ENCODE measurements around the gene DHX57. TPM values are rescaled to one million over a fixed set of nuclear protein-coding genes. Genes with fewer than 3 reads are reported as not detected.

Gene DHX57
- total RNA-seq, 1 experiment from 2014 or later: 27.5 TPM

DNA sequence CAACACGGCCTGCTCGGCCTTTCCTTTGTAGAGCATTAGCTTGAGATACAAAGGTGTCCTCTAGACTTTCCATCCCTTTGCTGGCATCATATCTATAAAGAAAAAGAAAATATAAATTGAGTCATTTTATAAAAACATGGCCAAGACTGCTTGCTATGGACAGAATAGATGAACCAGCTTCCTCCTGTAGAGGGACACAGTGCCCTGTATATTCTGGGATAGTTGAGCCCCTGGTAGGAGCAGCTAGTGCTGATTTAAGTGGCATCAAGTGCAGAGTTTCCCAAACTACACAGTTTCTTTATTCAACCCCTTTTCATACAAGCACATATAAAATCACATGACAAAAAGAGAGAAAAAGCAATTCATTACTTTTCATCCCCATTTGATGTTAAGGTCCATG, 49.8 kb downstream of the DHX57 start:
- no peaks in the 10 kb centered on the region for H3K79me2 ChIP-seq (ENCODE audit: insufficient read depth, low read length)
- H3K9ac ChIP-seq (ENCODE audit: extremely low read depth, insufficient read length, low read length): no peak overlapping the region
- no peak for DNase-seq
- Mint-ChIP-seq H3K9me3 (no peaks in the 10 kb centered on the region), H3K36me3 (ENCODE audit: insufficient read depth in 1 of 3, low read depth in 3 of 3) (peaks cover 11 to 54% (median 39%) of the 10 kb centered on the region in 3 experiments; a peak in 6 of 7 replicates), H3K4me3 (no peak overlapping the region), H3K27ac (no peak overlapping the region), H3K27me3 (ENCODE audit: low read depth) (no peaks in the 10 kb centered on the region), H3K4me1 (peaks cover 6 to 8% of the 10 kb centered on the region in 2 experiments; a peak in 2 of 4 replicates)
- no peak overlapping the region for H3T11ph ChIP-seq (ENCODE audit: low read length)
- H3K4me2 ChIP-seq (ENCODE audit: insufficient read depth, insufficient read length, low read length): no peak overlapping the region
- H2BK15ac ChIP-seq (ENCODE audit: low read depth, low read length): no peak overlapping the region
- H3K23ac ChIP-seq (ENCODE audit: insufficient read length, low read depth, low read length): no peak overlapping the region
- H3K56ac ChIP-seq (ENCODE audit: insufficient read length, low read depth, low read length): no peak overlapping the region
- H3K27me3 ChIP-seq (ENCODE audit: insufficient read depth, low read length): no peaks in the 10 kb centered on the region
- H4K5ac ChIP-seq (ENCODE audit: insufficient read length, low read depth, low read length): no peak overlapping the region
- WGBS (ENCODE audit: extremely low coverage, insufficient read length, low lambda C conversion rate): no CpG with 5 or more reads among the region's 2 CpGs
- TF ChIP-seq, protein P1, sequence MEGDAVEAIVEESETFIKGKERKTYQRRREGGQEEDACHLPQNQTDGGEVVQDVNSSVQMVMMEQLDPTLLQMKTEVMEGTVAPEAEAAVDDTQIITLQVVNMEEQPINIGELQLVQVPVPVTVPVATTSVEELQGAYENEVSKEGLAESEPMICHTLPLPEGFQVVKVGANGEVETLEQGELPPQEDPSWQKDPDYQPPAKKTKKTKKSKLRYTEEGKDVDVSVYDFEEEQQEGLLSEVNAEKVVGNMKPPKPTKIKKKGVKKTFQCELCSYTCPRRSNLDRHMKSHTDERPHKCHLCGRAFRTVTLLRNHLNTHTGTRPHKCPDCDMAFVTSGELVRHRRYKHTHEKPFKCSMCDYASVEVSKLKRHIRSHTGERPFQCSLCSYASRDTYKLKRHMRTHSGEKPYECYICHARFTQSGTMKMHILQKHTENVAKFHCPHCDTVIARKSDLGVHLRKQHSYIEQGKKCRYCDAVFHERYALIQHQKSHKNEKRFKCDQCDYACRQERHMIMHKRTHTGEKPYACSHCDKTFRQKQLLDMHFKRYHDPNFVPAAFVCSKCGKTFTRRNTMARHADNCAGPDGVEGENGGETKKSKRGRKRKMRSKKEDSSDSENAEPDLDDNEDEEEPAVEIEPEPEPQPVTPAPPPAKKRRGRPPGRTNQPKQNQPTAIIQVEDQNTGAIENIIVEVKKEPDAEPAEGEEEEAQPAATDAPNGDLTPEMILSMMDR (conservative IDR thresholded peaks at IDR 0.05): no peak
- no peaks in the 10 kb centered on the region for H3K9me3 ChIP-seq (ENCODE audit: control insufficient read depth, low read depth, low read length)
- H4K91ac ChIP-seq (ENCODE audit: insufficient read length, low read depth, low read length): no peak overlapping the region
- no peak overlapping the region for H3K14ac ChIP-seq (ENCODE audit: insufficient read depth, low read length)
- no peaks in the 10 kb centered on the region for H3K23me2 ChIP-seq (ENCODE audit: insufficient read length, low read depth, low read length, poor library complexity, severe bottlenecking)
- no peak overlapping the region for H2BK20ac ChIP-seq (ENCODE audit: low read depth, low read length, poor library complexity, severe bottlenecking)
- no peak overlapping the region for H2BK5ac ChIP-seq (ENCODE audit: insufficient read length, low read length)
- no peak overlapping the region for H3K18ac ChIP-seq (ENCODE audit: insufficient read length, low read depth, low read length)
- no peaks in the 10 kb centered on the region for H3K4me1 ChIP-seq (ENCODE audit: insufficient read depth, low read length)
- H4K8ac ChIP-seq (replicated peaks; ENCODE audit: insufficient read length, low read depth, low read length): no peak overlapping the region
- H3K4ac ChIP-seq (ENCODE audit: low read depth, low read length): no peak overlapping the region
- H2BK12ac ChIP-seq (ENCODE audit: insufficient read length, low read depth, low read length): no peak overlapping the region
- no peak overlapping the region for H2AFZ ChIP-seq (ENCODE audit: low read length)
- no peak overlapping the region for H3K27ac ChIP-seq (ENCODE audit: insufficient read length, low read depth, low read length)
- H3K79me1 ChIP-seq (ENCODE audit: insufficient read depth, low read depth, low read length, poor library complexity, severe bottlenecking): no peaks in the 10 kb centered on the region
- H4K20me1 ChIP-seq (ENCODE audit: control insufficient read depth, insufficient read depth, insufficient read length): no peaks in the 10 kb centered on the region
- no peak overlapping the region for H2AK5ac ChIP-seq (ENCODE audit: insufficient read length, low read length)
- H2BK120ac ChIP-seq (ENCODE audit: low read depth, low read length, poor library complexity, severe bottlenecking): no peak overlapping the region

Data from H9 (cell line).